GM23338 (cell line): ENCODE results near the gene NCOA4.

ENCODE experiments used
- CREB1 ChIP-seq: fragments of 250-450 bp; sonication (Bioruptor Pico); IDR thresholded peaks from 2 replicates; pipeline ENCODE4 v1.5.0; 2020; ENCODE audit warnings: low read depth, mild to moderate bottlenecking, moderate library complexity
- CTCF ChIP-seq, 2 experiments: fragments of 200-600 bp in 1 of 2; sonication (generic) in 1 of 2; conservative IDR thresholded peaks; 2 replicates each; pipeline versions ENCODE4 v1.5.1 to v1.6.1; 2016 to 2017; ENCODE audit warnings: antibody characterized with exemption in 2 of 2, low read depth in 2 of 2, mild to moderate bottlenecking in 2 of 2, moderate library complexity in 1 of 2
- ETS1 ChIP-seq: IDR thresholded peaks from 2 replicates; pipeline ENCODE4 v1.6.1; 2016; ENCODE audit warnings: antibody characterized with exemption
- EZH2 ChIP-seq: fragments of 200-600 bp; sonication (generic); IDR thresholded peaks from one replicate; pipeline ENCODE4 v1.8.0; 2017; ENCODE audit warnings: antibody characterized with exemption, mild to moderate bottlenecking, low read depth; ENCODE audit not compliant: unreplicated experiment
- EZH2phosphoT487 ChIP-seq: fragments of 200-600 bp; sonication (generic); IDR thresholded peaks from one replicate; pipeline ENCODE4 v1.8.1; 2018; ENCODE audit warnings: antibody characterized with exemption; ENCODE audit not compliant: unreplicated experiment
- JUNB ChIP-seq: IDR thresholded peaks from one replicate; pipeline ENCODE4 v1.6.1; 2016; ENCODE audit warnings: antibody characterized with exemption; ENCODE audit not compliant: unreplicated experiment
- NANOG ChIP-seq: IDR thresholded peaks from 2 replicates; pipeline ENCODE4 v1.6.1; 2016; ENCODE audit warnings: antibody characterized with exemption, borderline replicate concordance
- POLR2AphosphoS5 ChIP-seq: IDR thresholded peaks from 2 replicates; pipeline ENCODE4 v1.6.1; 2016; ENCODE audit warnings: antibody characterized with exemption, low read depth
- REST ChIP-seq: IDR thresholded peaks from one replicate; pipeline ENCODE4 v1.6.1; 2018; ENCODE audit warnings: antibody characterized with exemption; ENCODE audit not compliant: unreplicated experiment
- STAT1 ChIP-seq: IDR thresholded peaks from one replicate; pipeline ENCODE4 v1.6.1; 2016; ENCODE audit warnings: antibody characterized with exemption; ENCODE audit not compliant: unreplicated experiment
- ZNF114 ChIP-seq: fragments of 250-450 bp; sonication (Bioruptor Pico); IDR thresholded peaks from 2 replicates; pipeline ENCODE4 v1.5.0; 2020; ENCODE audit warnings: mild to moderate bottlenecking, moderate library complexity
- ZNF331 ChIP-seq: fragments of 250-450 bp; sonication (Bioruptor Pico); IDR thresholded peaks from 2 replicates; pipeline ENCODE4 v1.5.0; 2020; ENCODE audit warnings: low read depth, mild to moderate bottlenecking, moderate library complexity

- TF ChIP-seq CTCF (conservative IDR thresholded peaks at IDR 0.05; ENCODE audit: low read depth in 2 of 2) (no peak), EZH2 (no peak), EZH2phosphoT487 (no peak), POLR2AphosphoS5 (no peak), CREB1 (no peak), ETS1 (no peak), REST (no peak), JUNB (no peak), ZNF114 (CRISPR knock-in tag) (no peak), STAT1 (no peak), NANOG (no peak), ZNF331 (CRISPR knock-in tag) (no peak)
Measured at GRCh38 chr10:46004963-46005362, 25.5 kb downstream of the NCOA4 start.
